GM19239 (cell line): ENCODE data around the gene RBPJ.

Source experiments
- DNase-seq: peaks from one replicate; pipeline ENCODE4 v3.0.0; 2011; ENCODE audit warnings: low spot score; ENCODE audit not compliant: insufficient read length
- FAIRE-seq: peaks from 2 replicates; lab custom pipeline; 2011; peaks lifted over from hg19 to GRCh38; lab: Jason Lieb, UNC

Gene RBPJ

GRCh38 chr4:26451597-26451996 is 130.8 kb downstream of the RBPJ start:
- FAIRE-seq (no peak), DNase-seq (no peak)

GRCh38 chr4:26452565-26453531 is 132.0 kb downstream of the RBPJ start:
- FAIRE-seq, result no peak
- DNase-seq, result no peak

- FAIRE-seq, result no peak
- DNase-seq, result no peak
These were observed 134.1 kb downstream of the RBPJ start for GRCh38 chr4:26454961-26455360.

- FAIRE-seq, result no peak
- no peak for DNase-seq
These were observed 134.8 kb downstream of the RBPJ start for GRCh38 chr4:26455571-26455970.

- DNase-seq (no peak), FAIRE-seq (no peak)
These were observed 136.6 kb downstream of the RBPJ start for GRCh38 chr4:26457412-26457811.

GRCh38 chr4:26458157-26458561 is 137.3 kb downstream of the RBPJ start:
- FAIRE-seq (no peak), DNase-seq (no peak)

- FAIRE-seq (peak; percentile 89), DNase-seq (peak; percentile 40)
These were observed 138.4 kb downstream of the RBPJ start for GRCh38 chr4:26459054-26459755.

GRCh38 chr4:26459756-26460530 is 139.1 kb downstream of the RBPJ start:
- no peak for DNase-seq
- no peak for FAIRE-seq

- DNase-seq (no peak), FAIRE-seq (no peak)
These were observed 142.1 kb downstream of the RBPJ start for GRCh38 chr4:26462874-26463273.

GRCh38 chr4:26463386-26463785 is 142.6 kb downstream of the RBPJ start:
- FAIRE-seq (no peak), DNase-seq (no peak)

GRCh38 chr4:26464420-26465095 is 143.7 kb downstream of the RBPJ start:
- FAIRE-seq (no peak), DNase-seq (no peak)

- no peak for DNase-seq
These were observed 145.9 kb downstream of the RBPJ start for GRCh38 chr4:26466578-26467270.

GRCh38 chr4:26467724-26468123 is 146.9 kb downstream of the RBPJ start:
- DNase-seq (no peak), FAIRE-seq (no peak)

More at GRCh38 chr4:26466578-26467270, 145.9 kb downstream of the RBPJ start:
- no peak for FAIRE-seq

GRCh38 chr4:26468283-26468949 is 147.6 kb downstream of the RBPJ start:
- DNase-seq (no peak), FAIRE-seq (no peak)

- DNase-seq, result no peak
- FAIRE-seq, result no peak
These were observed 148.2 kb downstream of the RBPJ start for GRCh38 chr4:26468977-26469376.

GRCh38 chr4:26471890-26472289 is 151.1 kb downstream of the RBPJ start:
- DNase-seq, result no peak
- no peak for FAIRE-seq

- FAIRE-seq, result no peak
- no peak for DNase-seq
These were observed 153.1 kb downstream of the RBPJ start for GRCh38 chr4:26473893-26474292.

GRCh38 chr4:26474551-26474950 is 153.7 kb downstream of the RBPJ start:
- FAIRE-seq (no peak), DNase-seq (no peak)

GRCh38 chr4:26475716-26476115 is 154.9 kb downstream of the RBPJ start:
- DNase-seq (no peak), FAIRE-seq (no peak)
